Measurements from ENCODE around the gene SYNGR3.
"Not testable (repeated sequence)": the region's sequence is repeated elsewhere in the genome, so short reads cannot be mapped to it uniquely, and the experiment has no call there.

Gene SYNGR3

GRCh38 chr16:2032285-2033056, 42.7 kb downstream of the SYNGR3 start:
- Histone ChIP-seq H3K36me3 (ENCODE audit: insufficient read depth, low read length) (no peaks in the 10 kb centered on the region), H3K4me2 (ENCODE audit: low read length) (no peak overlapping the region), H3K9me3 (ENCODE audit: low read length) (no peaks in the 10 kb centered on the region), H3K9me2 (ENCODE audit: low read depth, low read length) (no peaks in the 10 kb centered on the region), H3K4me3 (ENCODE audit: low read depth, low read length, poor library complexity, severe bottlenecking) (no peak overlapping the region), H3K27ac (ENCODE audit: low read depth, low read length, poor library complexity, severe bottlenecking) (no peak overlapping the region), H3K79me2 (ENCODE audit: insufficient read depth, low read length) (no peaks in the 10 kb centered on the region), H3K4me1 (ENCODE audit: insufficient read depth, low read length, severe bottlenecking) (no peaks in the 10 kb centered on the region), H3F3A (ENCODE audit: insufficient read depth, low read length) (no peaks in the 10 kb centered on the region), H3K27me3 (ENCODE audit: insufficient read depth, low read length) (peaks cover 29% of the 10 kb centered on the region), H3K9ac (ENCODE audit: low read length) (no peak overlapping the region), H4K20me1 (ENCODE audit: insufficient read depth, low read length) (no peaks in the 10 kb centered on the region), H2AFZ (ENCODE audit: low read length) (no peak overlapping the region)
- TF ChIP-seq EZH2 (IDR thresholded peaks at IDR 0.05; ENCODE audit: borderline replicate concordance, low read length) (no peak), CTCF (IDR thresholded peaks at IDR 0.05; ENCODE audit: low read length) (no peak)

GRCh38 chr16:2033057-2033908, 43.5 kb downstream of the SYNGR3 start:
- H4K20me1 ChIP-seq (ENCODE audit: insufficient read depth, low read length), result no peaks in the 10 kb centered on the region
- peaks cover 25% of the 10 kb centered on the region for H3K27me3 ChIP-seq (ENCODE audit: insufficient read depth, low read length)
- H3K9me2 ChIP-seq (ENCODE audit: low read depth, low read length), result no peaks in the 10 kb centered on the region
- no peak overlapping the region for H3K27ac ChIP-seq (ENCODE audit: low read depth, low read length, poor library complexity, severe bottlenecking)
- no peaks in the 10 kb centered on the region for H3K4me1 ChIP-seq (ENCODE audit: insufficient read depth, low read length, severe bottlenecking)
- no peak overlapping the region for H3K4me2 ChIP-seq (ENCODE audit: low read length)
- H3K9me3 ChIP-seq (ENCODE audit: low read length), result no peaks in the 10 kb centered on the region
- no peaks in the 10 kb centered on the region for H3K79me2 ChIP-seq (ENCODE audit: insufficient read depth, low read length)
- H3K9ac ChIP-seq (ENCODE audit: low read length), result no peak overlapping the region
- no peak overlapping the region for H3K4me3 ChIP-seq (ENCODE audit: low read depth, low read length, poor library complexity, severe bottlenecking)
- H3F3A ChIP-seq (ENCODE audit: insufficient read depth, low read length), result no peaks in the 10 kb centered on the region
- no peak for TF ChIP-seq EZH2 (IDR thresholded peaks at IDR 0.05; ENCODE audit: borderline replicate concordance, low read length)
- TF ChIP-seq CTCF (IDR thresholded peaks at IDR 0.05; ENCODE audit: low read length), result no peak
- H2AFZ ChIP-seq (ENCODE audit: low read length), result no peak overlapping the region
- H3K36me3 ChIP-seq (ENCODE audit: insufficient read depth, low read length), result no peaks in the 10 kb centered on the region

- not testable (repeated sequence) for H3K9ac ChIP-seq (ENCODE audit: low read length); H3K4me2 ChIP-seq (ENCODE audit: low read length); H3K27ac ChIP-seq (ENCODE audit: low read depth, low read length, poor library complexity, severe bottlenecking)
Measured at GRCh38 chr16:2033909-2034695, 44.3 kb downstream of the SYNGR3 start.

More at GRCh38 chr16:2033909-2034695, 44.3 kb downstream of the SYNGR3 start:
- H3K27me3 ChIP-seq (ENCODE audit: insufficient read depth, low read length), result peaks cover 23% of the 10 kb centered on the region
- H3K36me3 ChIP-seq (ENCODE audit: insufficient read depth, low read length); H3K4me1 ChIP-seq (ENCODE audit: insufficient read depth, low read length, severe bottlenecking); H3K4me3 ChIP-seq (ENCODE audit: low read depth, low read length, poor library complexity, severe bottlenecking); H3K79me2 ChIP-seq (ENCODE audit: insufficient read depth, low read length); H3F3A ChIP-seq (ENCODE audit: insufficient read depth, low read length); H4K20me1 ChIP-seq (ENCODE audit: insufficient read depth, low read length); H3K9me3 ChIP-seq (ENCODE audit: low read length); H3K9me2 ChIP-seq (ENCODE audit: low read depth, low read length); H2AFZ ChIP-seq (ENCODE audit: low read length): not testable (repeated sequence)

Data from OCI-LY1 (cell line).